RCC 7860 (cell line): ENCODE results near the gene MIER2.
A peak's percentile ranks its signal among the peaks of the same experiment; 100 is the strongest.
"Not testable (repeated sequence)": the region's sequence is repeated elsewhere in the genome, so short reads cannot be mapped to it uniquely, and the experiment has no call there.

Experiments used
- DNase-seq: peaks from one replicate; pipeline ENCODE4 v3.0.0-alpha.2; 2015; ENCODE audit warnings: low spot score
- FAIRE-seq: peaks from 2 replicates; lab custom pipeline; 2012; peaks lifted over from hg19 to GRCh38; lab: Jason Lieb, UNC

MIER2 gene

GRCh38 chr19:344625-345319 is at the start of gene MIER2:
MIER2 (minus strand) TSS chr19:344796; CDS start chr19:344782, 14 bp downstream.
- no peak for FAIRE-seq
- DNase-seq: peak; percentile 42

GRCh38 chr19:393560-393959 is 49.0 kb upstream of the MIER2 start:
- not testable (repeated sequence) for FAIRE-seq, DNase-seq

GRCh38 chr19:392375-392970 is 47.9 kb upstream of the MIER2 start:
- DNase-seq: no peak
- FAIRE-seq: no peak

- DNase-seq: no peak
- no peak for FAIRE-seq
Observed at GRCh38 chr19:391726-392374, 47.3 kb upstream of the MIER2 start.

- FAIRE-seq: no peak
- DNase-seq: no peak
Observed at GRCh38 chr19:391207-391557, 46.6 kb upstream of the MIER2 start.

- FAIRE-seq (no peak), DNase-seq (no peak)
Observed at GRCh38 chr19:390386-391206, 46.0 kb upstream of the MIER2 start.

GRCh38 chr19:389935-390289 is 45.3 kb upstream of the MIER2 start:
- no peak for FAIRE-seq

GRCh38 chr19:389255-389934 is 44.8 kb upstream of the MIER2 start:
- DNase-seq: no peak
- FAIRE-seq: no peak

More at GRCh38 chr19:389935-390289, 45.3 kb upstream of the MIER2 start:
- DNase-seq: no peak

GRCh38 chr19:388691-389090 is 44.1 kb upstream of the MIER2 start:
- DNase-seq (no peak), FAIRE-seq (no peak)

GRCh38 chr19:387777-388176 is 43.2 kb upstream of the MIER2 start:
- FAIRE-seq (no peak), DNase-seq (no peak)

- DNase-seq, FAIRE-seq: not testable (repeated sequence)
Observed at GRCh38 chr19:386632-387301, 42.2 kb upstream of the MIER2 start.

GRCh38 chr19:386189-386588 is 41.6 kb upstream of the MIER2 start:
- not testable (repeated sequence) for FAIRE-seq, DNase-seq

GRCh38 chr19:384799-385169 is 40.2 kb upstream of the MIER2 start:
- peak; percentile 83 for FAIRE-seq

GRCh38 chr19:383922-384798 is 39.6 kb upstream of the MIER2 start:
- FAIRE-seq (no peak), DNase-seq (no peak)

More at GRCh38 chr19:384799-385169, 40.2 kb upstream of the MIER2 start:
- DNase-seq: peak; percentile 72

- DNase-seq (no peak), FAIRE-seq (no peak)
Observed at GRCh38 chr19:383040-383439, 38.4 kb upstream of the MIER2 start.

GRCh38 chr19:382578-382977 is 38.0 kb upstream of the MIER2 start:
- peak; percentile 72 for FAIRE-seq
- peak; percentile 83 for DNase-seq

GRCh38 chr19:381901-382300 is 37.3 kb upstream of the MIER2 start:
- not testable (repeated sequence) for FAIRE-seq, DNase-seq

GRCh38 chr19:380618-381219 is 36.1 kb upstream of the MIER2 start:
- not testable (repeated sequence) for DNase-seq, FAIRE-seq

GRCh38 chr19:379796-380195 is 35.2 kb upstream of the MIER2 start:
- DNase-seq (no peak), FAIRE-seq (no peak)
